Neural progenitor cell (in vitro differentiated cells): ENCODE measurements around the gene PRRC2C.

ENCODE experiments used
- CTCF ChIP-seq: fragments of 200-600 bp; sonication (generic); IDR thresholded peaks from 2 replicates; pipeline ENCODE4 v1.5.1; 2017; ENCODE audit warnings: antibody characterized with exemption, mild to moderate bottlenecking
- EZH2phosphoT487 ChIP-seq: fragments of 200-600 bp; sonication (generic); IDR thresholded peaks from 2 replicates; pipeline ENCODE4 v1.6.1; 2017; ENCODE audit warnings: antibody characterized with exemption

- TF ChIP-seq CTCF (no peak), EZH2phosphoT487 (no peak)
Measured at GRCh38 chr1:171611306-171611705, 126.0 kb downstream of the PRRC2C start.
